Activated naive CD4-positive, alpha-beta T cell treated with anti-CD3 and anti-CD28 coated beads, Interleukin-2, amount 10 ng/mL, durations not matched to agents 7 days and 5 days (primary cell): ENCODE results near the gene MYO7A.
A peak's percentile ranks its signal among the peaks of the same experiment; 100 is the strongest.

Experiments used
- CTCF ChIA-PET: fragments of 350-600 bp; sonication (Branson Sonifier 250); formaldehyde crosslinking; loops from one replicate; lab custom pipeline; 2021; ENCODE audit warnings: antibody characterized with exemption; lab: Charles Lee
- DNase-seq: peaks from one replicate; pipeline ENCODE4 v3.0.0-alpha.2; 2020
- H3K27ac Mint-ChIP-seq: one replicate; pipeline ENCODE4 v1.8.0; 2021; ENCODE audit warnings: mild to moderate bottlenecking, moderate library complexity, mixed read lengths
- H3K27me3 Mint-ChIP-seq: one replicate; pipeline ENCODE4 v1.8.0; 2021; ENCODE audit warnings: mild to moderate bottlenecking, mixed read lengths
- H3K36me3 Mint-ChIP-seq: one replicate; pipeline ENCODE4 v1.8.0; 2021; ENCODE audit warnings: mixed read lengths
- H3K4me1 Mint-ChIP-seq: one replicate; pipeline ENCODE4 v1.8.0; 2021; ENCODE audit warnings: mixed read lengths
- H3K4me3 Mint-ChIP-seq: one replicate; pipeline ENCODE4 v1.8.0; 2021; ENCODE audit warnings: mild to moderate bottlenecking, moderate library complexity, mixed read lengths
- H3K9me3 Mint-ChIP-seq: one replicate; pipeline ENCODE4 v1.8.0; 2021; ENCODE audit warnings: mixed read lengths

The MYO7A gene

GRCh38 chr11:77131560-77131959 is 3.5 kb downstream of the MYO7A start:
- Mint-ChIP-seq H3K36me3 (no peaks in the 10 kb centered on the region), H3K4me3 (no peak overlapping the region), H3K27ac (no peak overlapping the region), H3K27me3 (peaks cover 33% of the 10 kb centered on the region), H3K4me1 (peaks cover 5% of the 10 kb centered on the region), H3K9me3 (no peaks in the 10 kb centered on the region)
- DNase-seq = no peak
- CTCF ChIA-PET = interaction anchor here (0.8 to 3.1 kb wide), 3 partner anchors 17 to 57 kb away, joined by 3 to 15 read pairs (median 3); no protein-coding TSS in a partner anchor

- Mint-ChIP-seq H3K27ac (no peak overlapping the region), H3K36me3 (no peaks in the 10 kb centered on the region), H3K4me1 (no peaks in the 10 kb centered on the region), H3K27me3 (peaks cover 49% of the 10 kb centered on the region), H3K4me3 (no peak overlapping the region), H3K9me3 (no peaks in the 10 kb centered on the region)
- DNase-seq = no peak
- CTCF ChIA-PET = interaction anchor here (1.4 kb wide), 1 partner anchor 8 kb away, joined by 3 read pairs; no protein-coding TSS in a partner anchor
Measured at GRCh38 chr11:77135069-77135468, 7.0 kb downstream of the MYO7A start.

GRCh38 chr11:77136074-77136473 is 8.0 kb downstream of the MYO7A start:
- Mint-ChIP-seq H3K27me3 (peaks cover 55% of the 10 kb centered on the region), H3K9me3 (no peaks in the 10 kb centered on the region), H3K36me3 (no peaks in the 10 kb centered on the region), H3K27ac (no peak overlapping the region), H3K4me3 (no peak overlapping the region), H3K4me1 (no peaks in the 10 kb centered on the region)
- no peak for DNase-seq
- CTCF ChIA-PET = interaction anchor here (0.9 to 1.4 kb wide), 3 partner anchors 9 to 10 kb away, joined by 3 to 5 read pairs (median 3); no protein-coding TSS in a partner anchor

GRCh38 chr11:77136784-77137420 is 8.9 kb downstream of the MYO7A start:
- Mint-ChIP-seq H3K27ac (no peak overlapping the region), H3K4me3 (no peak overlapping the region), H3K27me3 (peaks cover 54% of the 10 kb centered on the region), H3K4me1 (peaks cover 3% of the 10 kb centered on the region), H3K9me3 (no peaks in the 10 kb centered on the region), H3K36me3 (no peaks in the 10 kb centered on the region)
- CTCF ChIA-PET = interaction anchor here (0.6 to 1.0 kb wide), 3 partner anchors 10 to 39 kb away, joined by 3 to 5 read pairs (median 3); no protein-coding TSS in a partner anchor
- DNase-seq = no peak

GRCh38 chr11:77137421-77137820 is 9.4 kb downstream of the MYO7A start:
- Mint-ChIP-seq H3K27me3 (peaks cover 56% of the 10 kb centered on the region), H3K9me3 (no peaks in the 10 kb centered on the region), H3K27ac (no peak overlapping the region), H3K4me3 (no peak overlapping the region), H3K36me3 (no peaks in the 10 kb centered on the region), H3K4me1 (peaks cover 8% of the 10 kb centered on the region)
- CTCF ChIA-PET = interaction anchor here (1.0 kb wide), 1 partner anchor 10 kb away, joined by 5 read pairs; no protein-coding TSS in a partner anchor
- DNase-seq = no peak

GRCh38 chr11:77138106-77138649 is 10.1 kb downstream of the MYO7A start:
- Mint-ChIP-seq H3K4me3 (no peak overlapping the region), H3K27me3 (peaks cover 54% of the 10 kb centered on the region), H3K27ac (no peak overlapping the region), H3K4me1 (peaks cover 11% of the 10 kb centered on the region), H3K36me3 (no peaks in the 10 kb centered on the region), H3K9me3 (no peaks in the 10 kb centered on the region)
- CTCF ChIA-PET = interaction anchor here (3.9 kb wide), 1 partner anchor 11 kb away, joined by 20 read pairs; the partner anchor contains the start of gene MYO7A
- no peak for DNase-seq

GRCh38 chr11:77139201-77139600 is 11.2 kb downstream of the MYO7A start:
- H3K27me3 Mint-ChIP-seq = peaks cover 60% of the 10 kb centered on the region
- H3K9me3 Mint-ChIP-seq = no peaks in the 10 kb centered on the region
- peaks cover 11% of the 10 kb centered on the region for H3K4me1 Mint-ChIP-seq
- no peaks in the 10 kb centered on the region for H3K36me3 Mint-ChIP-seq
- no peak overlapping the region for H3K27ac Mint-ChIP-seq
- CTCF ChIA-PET = interaction anchor here (1.0 to 3.9 kb wide), 3 partner anchors 12 to 23 kb away, joined by 3 to 20 read pairs (median 4); partner anchors contain the start of gene MYO7A
- no peak for DNase-seq
- H3K4me3 Mint-ChIP-seq = no peak overlapping the region

GRCh38 chr11:77140231-77140851 is 12.3 kb downstream of the MYO7A start:
- CTCF ChIA-PET = interaction anchor here (1.0 to 3.9 kb wide), 2 partner anchors 13 to 21 kb away, joined by 3 to 20 read pairs; partner anchors contain the start of gene MYO7A
- H3K27ac Mint-ChIP-seq = no peak overlapping the region
- H3K9me3 Mint-ChIP-seq = no peaks in the 10 kb centered on the region
- peaks cover 11% of the 10 kb centered on the region for H3K4me1 Mint-ChIP-seq
- H3K36me3 Mint-ChIP-seq = no peaks in the 10 kb centered on the region
- no peak for DNase-seq
- peaks cover 68% of the 10 kb centered on the region for H3K27me3 Mint-ChIP-seq
- H3K4me3 Mint-ChIP-seq = no peak overlapping the region

GRCh38 chr11:77141034-77141433 is 13.0 kb downstream of the MYO7A start:
- CTCF ChIA-PET = interaction anchor here (3.9 kb wide), 1 partner anchor 14 kb away, joined by 20 read pairs; the partner anchor contains the start of gene MYO7A
- H3K9me3 Mint-ChIP-seq = no peaks in the 10 kb centered on the region
- no peak overlapping the region for H3K27ac Mint-ChIP-seq
- peaks cover 11% of the 10 kb centered on the region for H3K4me1 Mint-ChIP-seq
- DNase-seq = no peak
- H3K36me3 Mint-ChIP-seq = no peaks in the 10 kb centered on the region
- no peak overlapping the region for H3K4me3 Mint-ChIP-seq
- peaks cover 75% of the 10 kb centered on the region for H3K27me3 Mint-ChIP-seq

- peaks cover 75% of the 10 kb centered on the region for H3K27me3 Mint-ChIP-seq
- H3K9me3 Mint-ChIP-seq = no peaks in the 10 kb centered on the region
- no peak for DNase-seq
- CTCF ChIA-PET = interaction anchor here (3.9 kb wide), 1 partner anchor 14 kb away, joined by 20 read pairs; the partner anchor contains the start of gene MYO7A
- H3K4me1 Mint-ChIP-seq = peaks cover 11% of the 10 kb centered on the region
- no peak overlapping the region for H3K27ac Mint-ChIP-seq
- H3K4me3 Mint-ChIP-seq = no peak overlapping the region
- no peaks in the 10 kb centered on the region for H3K36me3 Mint-ChIP-seq
Measured at GRCh38 chr11:77141475-77141874, 13.4 kb downstream of the MYO7A start.

- no peaks in the 10 kb centered on the region for H3K9me3 Mint-ChIP-seq
- peaks cover 11% of the 10 kb centered on the region for H3K4me1 Mint-ChIP-seq
- CTCF ChIA-PET = interaction anchor here (3.9 kb wide), 1 partner anchor 15 kb away, joined by 20 read pairs; the partner anchor contains the start of gene MYO7A
- H3K36me3 Mint-ChIP-seq = no peaks in the 10 kb centered on the region
- peak; percentile 34 for DNase-seq
- no peak overlapping the region for H3K27ac Mint-ChIP-seq
- no peak overlapping the region for H3K4me3 Mint-ChIP-seq
- peaks cover 75% of the 10 kb centered on the region for H3K27me3 Mint-ChIP-seq
Measured at GRCh38 chr11:77142091-77142975, 14.3 kb downstream of the MYO7A start.

GRCh38 chr11:77143405-77144020 is 15.5 kb downstream of the MYO7A start:
- DNase-seq = no peak
- CTCF ChIA-PET = interaction anchor here (2.1 kb wide), 1 partner anchor 16 kb away, joined by 9 read pairs; no protein-coding TSS in a partner anchor
- peaks cover 75% of the 10 kb centered on the region for H3K27me3 Mint-ChIP-seq
- peaks cover 22% of the 10 kb centered on the region for H3K4me1 Mint-ChIP-seq
- no peak overlapping the region for H3K27ac Mint-ChIP-seq
- no peaks in the 10 kb centered on the region for H3K36me3 Mint-ChIP-seq
- H3K9me3 Mint-ChIP-seq = no peaks in the 10 kb centered on the region
- H3K4me3 Mint-ChIP-seq = no peak overlapping the region
